H1 (cell line): ENCODE data around the gene LHB.

Experiments used
- CEBPB ChIP-seq: IDR thresholded peaks from 2 replicates; pipeline ENCODE4 v1.6.1; 2012; ENCODE audit warnings: low read depth, low read length
- CHD1 ChIP-seq: IDR thresholded peaks from 2 replicates; pipeline ENCODE4 v1.6.1; 2012; ENCODE audit warnings: low read depth, low read length, improper control_type of control experiment
- EZH2 ChIP-seq: fragments of 200-600 bp; sonication (generic); IDR thresholded peaks from 2 replicates; pipeline ENCODE4 v1.7.1; 2012; ENCODE audit warnings: low read depth, mild to moderate bottlenecking, moderate library complexity, low read length, inconsistent platforms; ENCODE audit not compliant: severe bottlenecking
- KDM5A ChIP-seq: fragments of 200-600 bp; IDR thresholded peaks from 2 replicates; pipeline ENCODE4 v1.7.1; 2012; ENCODE audit warnings: mild to moderate bottlenecking, low read length, inconsistent platforms, mixed read lengths
- POLR2A ChIP-seq, 2 experiments: IDR thresholded peaks; 1 replicate in 1 of 2; 2 replicates in 1 of 2; pipeline ENCODE4 v1.6.1; 2011; ENCODE audit warnings: low read depth in 2 of 2, low read length in 2 of 2, mild to moderate bottlenecking in 2 of 2; ENCODE audit errors: control extremely low read depth in 1 of 2
- POLR2AphosphoS5 ChIP-seq: IDR thresholded peaks from 2 replicates; pipeline ENCODE4 v1.6.1; 2011; ENCODE audit warnings: low read depth, low read length
- RFX5 ChIP-seq: IDR thresholded peaks from 2 replicates; pipeline ENCODE4 v1.6.1; 2011; ENCODE audit warnings: low read depth, low read length, improper control_type of control experiment, borderline replicate concordance
- SIX5 ChIP-seq: IDR thresholded peaks from 2 replicates; pipeline ENCODE4 v1.6.1; 2011; ENCODE audit warnings: mild to moderate bottlenecking, low read depth, low read length
- SP2 ChIP-seq: IDR thresholded peaks from 2 replicates; pipeline ENCODE4 v1.6.1; 2012; ENCODE audit warnings: mild to moderate bottlenecking, low read length, inconsistent platforms
- TAF1 ChIP-seq: IDR thresholded peaks from 2 replicates; pipeline ENCODE4 v1.6.1; 2011; ENCODE audit warnings: mild to moderate bottlenecking, low read depth, low read length
- TF ChIP-seq, protein P1 (sequence below), 3 experiments: IDR thresholded peaks; 1 replicate in 2 of 3; 2 replicates in 1 of 3; pipeline versions ENCODE4 v1.5.1 to v1.6.1; 2011; ENCODE audit warnings: low read length in 3 of 3, mild to moderate bottlenecking in 3 of 3, inconsistent platforms in 2 of 3, low read depth in 1 of 3, moderate library complexity in 1 of 3; ENCODE audit not compliant: insufficient read depth in 1 of 3; ENCODE audit errors: control extremely low read depth in 1 of 3

DNA sequence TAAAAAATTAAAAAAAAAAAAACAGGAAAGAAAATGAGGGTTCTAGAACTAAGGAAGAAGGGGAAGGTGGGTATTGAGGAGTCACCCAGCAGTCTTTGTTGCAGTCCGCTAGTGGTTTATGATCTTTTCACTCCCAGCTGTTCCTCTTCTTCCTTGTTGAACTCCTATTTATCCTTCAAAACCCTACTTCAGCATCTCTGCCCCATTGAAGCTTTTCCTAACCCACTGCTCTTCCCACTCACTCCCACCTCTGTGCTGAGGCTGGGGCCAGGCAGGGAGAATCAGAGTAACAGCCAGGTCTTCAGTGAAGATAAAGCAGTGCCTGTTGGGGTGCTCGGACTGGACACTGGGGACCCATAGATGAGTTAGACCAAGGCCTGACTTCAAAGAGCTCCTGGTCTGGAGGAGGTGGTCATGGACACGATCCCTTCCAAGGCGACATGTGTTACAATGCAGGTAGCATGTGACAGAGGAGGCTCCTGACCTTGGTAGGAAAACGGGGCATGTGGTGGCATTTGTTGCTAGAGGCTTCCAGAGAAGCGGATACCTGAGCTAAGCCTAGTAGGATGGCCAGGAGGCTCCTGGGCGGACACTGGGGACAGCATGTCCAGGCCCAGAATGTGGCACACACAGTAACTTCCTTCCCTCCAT, 11.8 kb downstream of the LHB start:
- no peak for TF ChIP-seq EZH2
- no peak for TF ChIP-seq POLR2A (IDR thresholded peaks at IDR 0.05; ENCODE audit: control extremely low read depth in 1 of 2, low read depth in 2 of 2, low read length in 2 of 2)
- TF ChIP-seq, protein P1, sequence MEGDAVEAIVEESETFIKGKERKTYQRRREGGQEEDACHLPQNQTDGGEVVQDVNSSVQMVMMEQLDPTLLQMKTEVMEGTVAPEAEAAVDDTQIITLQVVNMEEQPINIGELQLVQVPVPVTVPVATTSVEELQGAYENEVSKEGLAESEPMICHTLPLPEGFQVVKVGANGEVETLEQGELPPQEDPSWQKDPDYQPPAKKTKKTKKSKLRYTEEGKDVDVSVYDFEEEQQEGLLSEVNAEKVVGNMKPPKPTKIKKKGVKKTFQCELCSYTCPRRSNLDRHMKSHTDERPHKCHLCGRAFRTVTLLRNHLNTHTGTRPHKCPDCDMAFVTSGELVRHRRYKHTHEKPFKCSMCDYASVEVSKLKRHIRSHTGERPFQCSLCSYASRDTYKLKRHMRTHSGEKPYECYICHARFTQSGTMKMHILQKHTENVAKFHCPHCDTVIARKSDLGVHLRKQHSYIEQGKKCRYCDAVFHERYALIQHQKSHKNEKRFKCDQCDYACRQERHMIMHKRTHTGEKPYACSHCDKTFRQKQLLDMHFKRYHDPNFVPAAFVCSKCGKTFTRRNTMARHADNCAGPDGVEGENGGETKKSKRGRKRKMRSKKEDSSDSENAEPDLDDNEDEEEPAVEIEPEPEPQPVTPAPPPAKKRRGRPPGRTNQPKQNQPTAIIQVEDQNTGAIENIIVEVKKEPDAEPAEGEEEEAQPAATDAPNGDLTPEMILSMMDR (IDR thresholded peaks at IDR 0.05; ENCODE audit: control extremely low read depth in 1 of 3, insufficient read depth in 1 of 3, low read depth in 1 of 3, low read length in 3 of 3), result no peak
- no peak for TF ChIP-seq CHD1
- TF ChIP-seq KDM5A, result no peak
- no peak for TF ChIP-seq CEBPB
- no peak for TF ChIP-seq SIX5
- TF ChIP-seq SP2, result no peak
- no peak for TF ChIP-seq RFX5
- TF ChIP-seq POLR2AphosphoS5, result no peak
- no peak for TF ChIP-seq TAF1
